Measurements from ENCODE around the gene AKAP12.

- peak in 1 of 6 experiments; percentile 17 for TF ChIP-seq CTCF (IDR thresholded peaks at IDR 0.05)
- no peak for TF ChIP-seq POLR2A (IDR thresholded peaks at IDR 0.05)
Observed at GRCh38 chr6:151254451-151255081, 14.8 kb downstream of the AKAP12 start.
